GM23338 (cell line): Measurements from ENCODE around the gene NME9.

Experiments
- EZH2 ChIP-seq: fragments of 200-600 bp; sonication (generic); IDR thresholded peaks from one replicate; pipeline ENCODE4 v1.8.0; 2017; ENCODE audit warnings: antibody characterized with exemption, mild to moderate bottlenecking, low read depth; ENCODE audit not compliant: unreplicated experiment
- EZH2phosphoT487 ChIP-seq: fragments of 200-600 bp; sonication (generic); IDR thresholded peaks from one replicate; pipeline ENCODE4 v1.8.1; 2018; ENCODE audit warnings: antibody characterized with exemption; ENCODE audit not compliant: unreplicated experiment
- POLR2AphosphoS5 ChIP-seq: IDR thresholded peaks from 2 replicates; pipeline ENCODE4 v1.6.1; 2016; ENCODE audit warnings: antibody characterized with exemption, low read depth
- TF ChIP-seq, protein P1 (sequence below), 2 experiments: fragments of 200-600 bp in 1 of 2; sonication (generic) in 1 of 2; conservative IDR thresholded peaks; 2 replicates each; pipeline versions ENCODE4 v1.5.1 to v1.6.1; 2016 to 2017; ENCODE audit warnings: antibody characterized with exemption in 2 of 2, low read depth in 2 of 2, mild to moderate bottlenecking in 2 of 2, moderate library complexity in 1 of 2

DNA sequence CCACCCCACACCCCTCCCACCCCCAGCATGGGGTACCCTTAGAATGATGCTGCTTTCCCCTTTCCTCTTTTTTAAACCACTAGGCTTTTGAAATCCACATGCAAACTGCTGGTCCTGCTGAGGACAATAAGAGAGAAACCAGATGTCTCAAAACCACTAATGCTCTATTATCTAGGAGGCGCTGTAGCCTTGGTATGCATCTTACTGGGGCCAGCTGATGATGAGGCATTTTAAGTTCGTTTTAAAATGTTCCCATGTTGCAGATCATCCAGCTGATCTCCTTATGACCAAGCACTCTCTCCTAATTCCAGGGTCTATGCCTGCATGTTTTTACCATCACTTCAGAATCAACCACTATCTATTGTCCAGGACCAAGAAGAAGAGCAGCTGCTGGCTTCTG lies 1.3 kb downstream of the NME9 start:
- TF ChIP-seq, protein P1, sequence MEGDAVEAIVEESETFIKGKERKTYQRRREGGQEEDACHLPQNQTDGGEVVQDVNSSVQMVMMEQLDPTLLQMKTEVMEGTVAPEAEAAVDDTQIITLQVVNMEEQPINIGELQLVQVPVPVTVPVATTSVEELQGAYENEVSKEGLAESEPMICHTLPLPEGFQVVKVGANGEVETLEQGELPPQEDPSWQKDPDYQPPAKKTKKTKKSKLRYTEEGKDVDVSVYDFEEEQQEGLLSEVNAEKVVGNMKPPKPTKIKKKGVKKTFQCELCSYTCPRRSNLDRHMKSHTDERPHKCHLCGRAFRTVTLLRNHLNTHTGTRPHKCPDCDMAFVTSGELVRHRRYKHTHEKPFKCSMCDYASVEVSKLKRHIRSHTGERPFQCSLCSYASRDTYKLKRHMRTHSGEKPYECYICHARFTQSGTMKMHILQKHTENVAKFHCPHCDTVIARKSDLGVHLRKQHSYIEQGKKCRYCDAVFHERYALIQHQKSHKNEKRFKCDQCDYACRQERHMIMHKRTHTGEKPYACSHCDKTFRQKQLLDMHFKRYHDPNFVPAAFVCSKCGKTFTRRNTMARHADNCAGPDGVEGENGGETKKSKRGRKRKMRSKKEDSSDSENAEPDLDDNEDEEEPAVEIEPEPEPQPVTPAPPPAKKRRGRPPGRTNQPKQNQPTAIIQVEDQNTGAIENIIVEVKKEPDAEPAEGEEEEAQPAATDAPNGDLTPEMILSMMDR (conservative IDR thresholded peaks at IDR 0.05; ENCODE audit: low read depth in 2 of 2), result peak; percentile 38 to 57
- TF ChIP-seq EZH2 (no peak), EZH2phosphoT487 (no peak), POLR2AphosphoS5 (no peak)
